IMR-90 (cell line): Measurements from ENCODE around the gene RAB25. TPM values are rescaled to one million over a fixed set of nuclear protein-coding genes. Genes with fewer than 3 reads are reported as not detected.

Experiments used
- polyA plus RNA-seq, 3 experiments: library from polyadenylated mRNA; depleted of rRNA; stranded (reverse); fragments of >200 nt; gene quantifications; 2 replicates each; pipeline ENCODE4 v1.2.3, GENCODE V29; 2012; ENCODE audit warnings: low replicate concordance in 1 of 3
- total RNA-seq: library from RNA; depleted of rRNA; stranded (reverse); fragments of >200 nt; gene quantifications from 2 replicates; pipeline ENCODE4 v1.2.3, GENCODE V29; 2012
- TF ChIP-seq, protein P1 (sequence below): fragments of 150-350 bp; IDR thresholded peaks from 2 replicates; pipeline ENCODE4 v1.6.1; 2016; ENCODE audit warnings: low read depth, mild to moderate bottlenecking, low read length, moderate library complexity, borderline replicate concordance

RAB25 gene
- total and polyA plus RNA-seq, 2 of the 4 experiments (the other 2 are of a cell fraction) = not detected

DNA sequence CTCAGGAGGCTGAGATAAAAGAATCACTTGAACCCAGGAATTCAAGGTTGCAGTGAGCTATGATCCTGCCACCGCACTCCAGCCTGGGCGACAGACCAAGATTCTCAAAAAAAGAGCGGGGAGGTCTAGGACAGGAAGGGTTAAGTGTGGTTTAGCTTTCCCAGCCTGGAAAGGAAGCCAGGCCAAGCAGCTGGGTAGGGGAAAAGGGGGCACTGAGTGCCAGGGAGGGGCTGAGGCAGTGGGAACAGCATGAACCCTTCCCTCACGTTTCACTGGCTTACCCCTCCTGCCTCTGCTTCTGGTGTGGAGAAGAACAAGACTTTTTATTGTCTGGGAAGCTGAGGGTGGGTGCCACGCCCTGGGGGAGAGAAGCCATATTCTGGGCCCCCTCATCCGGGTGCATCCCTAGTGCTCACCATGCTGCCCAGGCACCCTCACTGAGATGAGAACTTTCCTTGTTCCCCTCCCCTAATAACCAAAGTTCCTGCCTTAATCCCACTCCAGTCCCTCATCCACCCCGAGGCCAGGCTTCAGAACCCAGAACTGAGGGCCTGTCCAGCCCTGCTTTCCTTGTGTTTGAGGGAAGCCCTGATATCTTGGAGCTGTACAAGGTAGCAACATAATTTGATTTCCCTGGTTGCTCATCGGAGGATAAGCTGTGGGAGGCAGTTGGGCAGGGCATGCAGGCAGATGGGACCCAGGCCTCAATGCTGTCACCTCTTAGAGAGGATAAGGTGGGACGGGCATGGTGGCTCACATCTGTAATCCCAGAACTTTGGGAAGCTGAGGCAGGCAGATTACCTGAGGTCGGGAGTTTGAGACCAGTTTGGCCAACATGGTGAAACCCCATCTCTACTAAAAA, 51.5 kb downstream of the RAB25 start (continued):
- TF ChIP-seq, protein P1, sequence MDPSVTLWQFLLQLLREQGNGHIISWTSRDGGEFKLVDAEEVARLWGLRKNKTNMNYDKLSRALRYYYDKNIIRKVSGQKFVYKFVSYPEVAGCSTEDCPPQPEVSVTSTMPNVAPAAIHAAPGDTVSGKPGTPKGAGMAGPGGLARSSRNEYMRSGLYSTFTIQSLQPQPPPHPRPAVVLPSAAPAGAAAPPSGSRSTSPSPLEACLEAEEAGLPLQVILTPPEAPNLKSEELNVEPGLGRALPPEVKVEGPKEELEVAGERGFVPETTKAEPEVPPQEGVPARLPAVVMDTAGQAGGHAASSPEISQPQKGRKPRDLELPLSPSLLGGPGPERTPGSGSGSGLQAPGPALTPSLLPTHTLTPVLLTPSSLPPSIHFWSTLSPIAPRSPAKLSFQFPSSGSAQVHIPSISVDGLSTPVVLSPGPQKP = no peak
